ENCODE measurements around the gene ZBED2. TPM values are rescaled to one million over a fixed set of nuclear protein-coding genes. Genes with fewer than 3 reads are reported as not detected.

The ZBED2 gene
- total and polyA plus RNA-seq, 2 experiments from 2014 or later, result 0.50 to 0.66 TPM

GRCh38 chr3:111591555-111591954, 3.6 kb downstream of the ZBED2 start:
- no peaks in the 10 kb centered on the region for H3K4me1 ChIP-seq (ENCODE audit: insufficient read depth)
- no peaks in the 10 kb centered on the region for H3K9me3 ChIP-seq (ENCODE audit: low read depth)
- no peak for DNase-seq (ENCODE audit: low spot score)
- H3K36me3 ChIP-seq (replicated peaks; ENCODE audit: insufficient read depth, low read depth), result no peaks in the 10 kb centered on the region
- no peaks in the 10 kb centered on the region for H4K20me1 ChIP-seq (ENCODE audit: insufficient read depth, poor library complexity, severe bottlenecking)
- H3K4me2 ChIP-seq, result no peak overlapping the region
- H3K4me3 ChIP-seq, result no peak overlapping the region
- no peak overlapping the region for H3K27ac ChIP-seq
- TF ChIP-seq EZH2phosphoT487 (IDR thresholded peaks at IDR 0.05; ENCODE audit: low read depth, severe bottlenecking, unreplicated experiment), result no peak
- TF ChIP-seq, protein P1, sequence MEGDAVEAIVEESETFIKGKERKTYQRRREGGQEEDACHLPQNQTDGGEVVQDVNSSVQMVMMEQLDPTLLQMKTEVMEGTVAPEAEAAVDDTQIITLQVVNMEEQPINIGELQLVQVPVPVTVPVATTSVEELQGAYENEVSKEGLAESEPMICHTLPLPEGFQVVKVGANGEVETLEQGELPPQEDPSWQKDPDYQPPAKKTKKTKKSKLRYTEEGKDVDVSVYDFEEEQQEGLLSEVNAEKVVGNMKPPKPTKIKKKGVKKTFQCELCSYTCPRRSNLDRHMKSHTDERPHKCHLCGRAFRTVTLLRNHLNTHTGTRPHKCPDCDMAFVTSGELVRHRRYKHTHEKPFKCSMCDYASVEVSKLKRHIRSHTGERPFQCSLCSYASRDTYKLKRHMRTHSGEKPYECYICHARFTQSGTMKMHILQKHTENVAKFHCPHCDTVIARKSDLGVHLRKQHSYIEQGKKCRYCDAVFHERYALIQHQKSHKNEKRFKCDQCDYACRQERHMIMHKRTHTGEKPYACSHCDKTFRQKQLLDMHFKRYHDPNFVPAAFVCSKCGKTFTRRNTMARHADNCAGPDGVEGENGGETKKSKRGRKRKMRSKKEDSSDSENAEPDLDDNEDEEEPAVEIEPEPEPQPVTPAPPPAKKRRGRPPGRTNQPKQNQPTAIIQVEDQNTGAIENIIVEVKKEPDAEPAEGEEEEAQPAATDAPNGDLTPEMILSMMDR (IDR thresholded peaks at IDR 0.05; ENCODE audit: poor library complexity), result no peak
- TF ChIP-seq EZH2 (IDR thresholded peaks at IDR 0.05; ENCODE audit: borderline replicate concordance), result no peak
- no peaks in the 10 kb centered on the region for H3K27me3 ChIP-seq
- H2AFZ ChIP-seq, result no peak overlapping the region
- no peaks in the 10 kb centered on the region for H3K9me2 ChIP-seq (replicated peaks; ENCODE audit: insufficient read depth)
- H3K79me2 ChIP-seq, result no peaks in the 10 kb centered on the region
- WGBS (ENCODE audit: low lambda C conversion rate, missing lambda C conversion rate), result 79% methylated on average over 3 of the region's 3 CpGs

GRCh38 chr3:111590143-111590491, 5.0 kb downstream of the ZBED2 start:
- no peak overlapping the region for H3K4me2 ChIP-seq
- peaks cover 5% of the 10 kb centered on the region for H3K4me1 ChIP-seq (ENCODE audit: insufficient read depth)
- DNase-seq (ENCODE audit: low spot score), result no peak
- H3K79me2 ChIP-seq, result no peaks in the 10 kb centered on the region
- whole genome bisulfite sequencing (ENCODE audit: low lambda C conversion rate, missing lambda C conversion rate), result 94% methylated on average over 1 of the region's 1 CpG
- no peaks in the 10 kb centered on the region for H3K27me3 ChIP-seq
- no peaks in the 10 kb centered on the region for H3K9me2 ChIP-seq (replicated peaks; ENCODE audit: insufficient read depth)
- H2AFZ ChIP-seq, result no peak overlapping the region
- TF ChIP-seq EZH2 (IDR thresholded peaks at IDR 0.05; ENCODE audit: borderline replicate concordance) (no peak), EZH2phosphoT487 (IDR thresholded peaks at IDR 0.05; ENCODE audit: low read depth, severe bottlenecking, unreplicated experiment) (no peak)
- TF ChIP-seq, protein P1 (IDR thresholded peaks at IDR 0.05; ENCODE audit: poor library complexity), result no peak
- H3K27ac ChIP-seq, result no peak overlapping the region
- H3K36me3 ChIP-seq (replicated peaks; ENCODE audit: insufficient read depth, low read depth), result no peaks in the 10 kb centered on the region
- H4K20me1 ChIP-seq (ENCODE audit: insufficient read depth, poor library complexity, severe bottlenecking), result no peaks in the 10 kb centered on the region
- H3K9me3 ChIP-seq (ENCODE audit: low read depth), result no peaks in the 10 kb centered on the region
- H3K4me3 ChIP-seq, result no peak overlapping the region

DNA sequence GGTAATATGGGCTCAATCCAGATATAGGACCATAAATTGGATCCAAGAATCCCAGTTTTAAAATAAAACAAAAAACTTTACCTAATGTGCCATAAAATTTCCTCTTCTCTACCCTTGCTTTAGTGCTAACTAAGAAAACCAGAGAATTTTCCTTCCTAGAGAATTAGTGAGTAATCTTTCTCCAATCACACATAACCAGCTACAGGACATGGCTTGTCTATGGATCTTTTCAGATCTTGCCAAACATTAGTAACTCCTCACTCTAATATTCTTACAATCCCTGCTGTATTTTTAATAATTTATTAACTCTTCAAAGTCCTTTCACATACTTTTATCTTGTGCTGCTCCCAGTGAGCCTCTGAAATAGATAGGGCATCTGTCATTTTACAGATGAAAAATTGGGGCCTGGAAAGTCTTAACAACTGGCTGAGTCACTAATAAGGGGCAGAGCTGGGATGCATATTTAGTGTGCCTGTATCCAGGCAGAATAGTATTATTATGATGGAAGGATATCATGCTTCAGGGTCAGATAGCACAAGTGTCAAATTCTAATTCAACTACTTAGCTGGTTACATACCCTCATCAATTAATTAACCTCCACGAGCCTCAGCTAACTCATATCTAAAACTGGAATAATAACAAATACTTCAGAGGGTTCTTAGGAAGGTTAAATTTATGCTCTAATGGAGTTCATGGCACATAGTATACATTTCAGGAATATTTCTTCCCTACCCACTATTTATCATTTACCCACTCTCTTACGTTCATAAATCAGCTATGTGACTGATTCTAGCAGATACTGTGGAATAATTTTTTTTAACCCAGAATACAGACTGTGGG, 5.6 kb downstream of the ZBED2 start:
- Histone ChIP-seq H3K9me3 (ENCODE audit: low read depth) (no peaks in the 10 kb centered on the region), H3K9me2 (replicated peaks; ENCODE audit: insufficient read depth) (no peaks in the 10 kb centered on the region), H3K4me3 (no peak overlapping the region), H3K79me2 (no peaks in the 10 kb centered on the region), H4K20me1 (ENCODE audit: insufficient read depth, poor library complexity, severe bottlenecking) (no peaks in the 10 kb centered on the region), H2AFZ (no peak overlapping the region), H3K36me3 (replicated peaks; ENCODE audit: insufficient read depth, low read depth) (no peaks in the 10 kb centered on the region), H3K27me3 (no peaks in the 10 kb centered on the region), H3K27ac (no peak overlapping the region), H3K4me1 (ENCODE audit: insufficient read depth) (peaks cover 10% of the 10 kb centered on the region), H3K4me2 (no peak overlapping the region)
- DNase-seq (ENCODE audit: low spot score), result no peak
- TF ChIP-seq EZH2phosphoT487 (IDR thresholded peaks at IDR 0.05; ENCODE audit: low read depth, severe bottlenecking, unreplicated experiment) (no peak), EZH2 (IDR thresholded peaks at IDR 0.05; ENCODE audit: borderline replicate concordance) (no peak)
- TF ChIP-seq, protein P1 (IDR thresholded peaks at IDR 0.05; ENCODE audit: poor library complexity), result no peak
- WGBS (ENCODE audit: low lambda C conversion rate, missing lambda C conversion rate), result 83% methylated on average over 2 of the region's 2 CpGs
